ENCODE data around the gene FDXR. TPM values are rescaled to one million over a fixed set of nuclear protein-coding genes. Genes with fewer than 3 reads are reported as not detected.

The FDXR gene
- total and polyA plus RNA-seq, 2 donors = 8.2 to 14.1 TPM

DNA sequence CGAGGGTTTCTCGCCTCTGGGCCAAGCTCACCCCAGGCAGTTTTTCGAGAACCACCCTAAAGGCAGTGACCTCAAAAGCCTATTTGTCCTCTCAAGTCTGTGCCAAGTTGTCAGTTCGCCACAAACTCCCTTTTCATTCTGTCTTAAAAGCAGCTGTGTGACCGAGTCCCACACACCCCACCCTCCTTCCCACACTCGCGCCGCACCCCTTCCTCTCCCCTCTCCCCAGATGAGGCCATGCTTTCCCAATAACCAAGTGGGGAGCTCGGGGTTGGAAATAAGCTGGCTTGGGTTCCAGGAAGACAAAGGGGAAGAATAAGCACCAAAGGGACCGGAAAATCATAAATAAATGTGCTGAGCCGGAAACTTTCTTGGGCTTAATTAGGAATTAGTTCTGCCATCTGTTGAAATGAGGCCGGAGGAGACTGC is 49.8 kb downstream of the FDXR start:
- no peak overlapping the region for H3K4me3 ChIP-seq (ENCODE audit: low read length in 2 of 2)
- H3K4me1 ChIP-seq (ENCODE audit: control insufficient read depth in 2 of 2, insufficient read depth in 2 of 2, low read length in 2 of 2) = peaks cover 0 to 5% of the 10 kb centered on the region in 2 donors
- no peak overlapping the region for H3K27ac ChIP-seq (ENCODE audit: low read depth in 1 of 2, low read length in 1 of 2)
- no peaks in the 10 kb centered on the region for H3K9me3 ChIP-seq (ENCODE audit: control insufficient read depth in 2 of 2, insufficient read depth in 1 of 2, low read length in 1 of 2)
- H3K27me3 ChIP-seq (ENCODE audit: control insufficient read depth in 2 of 2, insufficient read depth in 1 of 2, low read length in 1 of 2) = no peaks in the 10 kb centered on the region
- WGBS = 89% methylated on average over 12 of the region's 12 CpGs
- DNase-seq (ENCODE audit: low read depth in 6 of 9, low spot score in 9 of 9) = no peak
- H3K36me3 ChIP-seq (ENCODE audit: control insufficient read depth in 2 of 2, insufficient read depth in 2 of 2, low read length in 1 of 2) = peaks cover 14 to 31% of the 10 kb centered on the region in 2 donors

- 94% methylated on average over 15 of the region's 15 CpGs for WGBS
- Histone ChIP-seq H3K36me3 (ENCODE audit: control insufficient read depth in 2 of 2, insufficient read depth in 2 of 2, low read length in 1 of 2) (peaks cover 15 to 31% of the 10 kb centered on the region in 2 donors), H3K9me3 (ENCODE audit: control insufficient read depth in 2 of 2, insufficient read depth in 1 of 2, low read length in 1 of 2) (no peaks in the 10 kb centered on the region), H3K4me3 (ENCODE audit: low read length in 2 of 2) (no peak overlapping the region), H3K27ac (ENCODE audit: low read depth in 1 of 2, low read length in 1 of 2) (no peak overlapping the region), H3K4me1 (ENCODE audit: control insufficient read depth in 2 of 2, insufficient read depth in 2 of 2, low read length in 2 of 2) (peaks cover 0 to 5% of the 10 kb centered on the region in 2 donors), H3K27me3 (ENCODE audit: control insufficient read depth in 2 of 2, insufficient read depth in 1 of 2, low read length in 1 of 2) (no peaks in the 10 kb centered on the region)
- DNase-seq (ENCODE audit: low read depth in 6 of 9, low spot score in 9 of 9) = no peak
Measured at GRCh38 chr17:74822335-74822938, 50.4 kb downstream of the FDXR start.

GRCh38 chr17:74821655-74822334 is 51.0 kb downstream of the FDXR start:
- H3K36me3 ChIP-seq (ENCODE audit: control insufficient read depth in 2 of 2, insufficient read depth in 2 of 2, low read length in 1 of 2) = peaks cover 18 to 31% of the 10 kb centered on the region in 2 donors
- H3K27ac ChIP-seq (ENCODE audit: low read depth in 1 of 2, low read length in 1 of 2) = no peak overlapping the region
- no peak for DNase-seq (ENCODE audit: low read depth in 6 of 9, low spot score in 9 of 9)
- no peaks in the 10 kb centered on the region for H3K9me3 ChIP-seq (ENCODE audit: control insufficient read depth in 2 of 2, insufficient read depth in 1 of 2, low read length in 1 of 2)
- WGBS = 96% methylated on average over 13 of the region's 13 CpGs
- H3K4me3 ChIP-seq (ENCODE audit: low read length in 2 of 2) = no peak overlapping the region
- no peaks in the 10 kb centered on the region for H3K27me3 ChIP-seq (ENCODE audit: control insufficient read depth in 2 of 2, insufficient read depth in 1 of 2, low read length in 1 of 2)
- H3K4me1 ChIP-seq (ENCODE audit: control insufficient read depth in 2 of 2, insufficient read depth in 2 of 2, low read length in 2 of 2) = peaks cover 0 to 5% of the 10 kb centered on the region in 2 donors

DNA sequence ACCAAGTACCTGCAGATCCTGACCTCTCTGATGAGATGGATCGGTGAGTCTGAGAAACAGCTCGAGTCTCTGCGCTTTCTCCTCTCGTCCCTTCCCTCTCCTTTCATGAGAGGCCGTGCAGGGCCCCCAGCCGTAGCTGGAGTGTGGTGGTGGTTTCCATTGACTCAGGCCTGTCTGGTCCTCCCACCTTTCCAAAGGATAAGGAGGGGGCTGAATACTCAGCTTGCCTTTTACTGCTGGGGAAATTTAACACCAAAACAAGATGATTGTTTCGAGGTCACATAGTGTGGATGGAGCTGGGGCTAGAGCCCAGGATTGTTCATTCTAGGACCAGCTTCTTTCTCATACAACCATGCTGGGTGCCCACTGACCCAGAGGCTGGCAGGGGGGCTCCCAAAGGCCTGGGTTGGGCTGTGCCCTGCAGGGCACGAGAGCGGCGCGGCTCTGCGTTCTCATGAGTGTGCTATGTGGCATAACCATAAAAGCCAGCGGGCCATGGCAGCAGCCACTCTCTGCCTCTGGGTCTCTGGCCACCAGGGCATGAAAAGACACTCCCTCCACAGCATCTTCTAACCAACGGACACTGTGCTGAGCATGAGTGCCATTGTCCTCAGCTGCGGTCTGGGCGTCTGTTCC is 52.9 kb downstream of the FDXR start:
- Histone ChIP-seq H3K27ac (ENCODE audit: low read depth in 1 of 2, low read length in 1 of 2) (no peak overlapping the region), H3K36me3 (ENCODE audit: control insufficient read depth in 2 of 2, insufficient read depth in 2 of 2, low read length in 1 of 2) (peaks cover 18 to 25% of the 10 kb centered on the region in 2 donors), H3K9me3 (ENCODE audit: control insufficient read depth in 2 of 2, insufficient read depth in 1 of 2, low read length in 1 of 2) (no peaks in the 10 kb centered on the region), H3K27me3 (ENCODE audit: control insufficient read depth in 2 of 2, insufficient read depth in 1 of 2, low read length in 1 of 2) (no peaks in the 10 kb centered on the region), H3K4me3 (ENCODE audit: low read length in 2 of 2) (no peak overlapping the region), H3K4me1 (ENCODE audit: control insufficient read depth in 2 of 2, insufficient read depth in 2 of 2, low read length in 2 of 2) (peaks cover 0 to 5% of the 10 kb centered on the region in 2 donors)
- no peak for DNase-seq (ENCODE audit: low read depth in 6 of 9, low spot score in 9 of 9)
- WGBS = 98% methylated on average over 16 of the region's 16 CpGs

GRCh38 chr17:74818291-74818938 is 54.4 kb downstream of the FDXR start:
- no peak overlapping the region for H3K27ac ChIP-seq (ENCODE audit: low read depth in 1 of 2, low read length in 1 of 2)
- peaks cover 11 to 14% of the 10 kb centered on the region in 2 donors for H3K36me3 ChIP-seq (ENCODE audit: control insufficient read depth in 2 of 2, insufficient read depth in 2 of 2, low read length in 1 of 2)
- H3K9me3 ChIP-seq (ENCODE audit: control insufficient read depth in 2 of 2, insufficient read depth in 1 of 2, low read length in 1 of 2) = no peaks in the 10 kb centered on the region
- WGBS = 98% methylated on average over 16 of the region's 16 CpGs
- H3K4me1 ChIP-seq (ENCODE audit: control insufficient read depth in 2 of 2, insufficient read depth in 2 of 2, low read length in 2 of 2) = peaks cover 0 to 5% of the 10 kb centered on the region in 2 donors
- DNase-seq (ENCODE audit: low read depth in 6 of 9, low spot score in 9 of 9) = no peak
- H3K27me3 ChIP-seq (ENCODE audit: control insufficient read depth in 2 of 2, insufficient read depth in 1 of 2, low read length in 1 of 2) = no peaks in the 10 kb centered on the region
- no peak overlapping the region for H3K4me3 ChIP-seq (ENCODE audit: low read length in 2 of 2)

DNA sequence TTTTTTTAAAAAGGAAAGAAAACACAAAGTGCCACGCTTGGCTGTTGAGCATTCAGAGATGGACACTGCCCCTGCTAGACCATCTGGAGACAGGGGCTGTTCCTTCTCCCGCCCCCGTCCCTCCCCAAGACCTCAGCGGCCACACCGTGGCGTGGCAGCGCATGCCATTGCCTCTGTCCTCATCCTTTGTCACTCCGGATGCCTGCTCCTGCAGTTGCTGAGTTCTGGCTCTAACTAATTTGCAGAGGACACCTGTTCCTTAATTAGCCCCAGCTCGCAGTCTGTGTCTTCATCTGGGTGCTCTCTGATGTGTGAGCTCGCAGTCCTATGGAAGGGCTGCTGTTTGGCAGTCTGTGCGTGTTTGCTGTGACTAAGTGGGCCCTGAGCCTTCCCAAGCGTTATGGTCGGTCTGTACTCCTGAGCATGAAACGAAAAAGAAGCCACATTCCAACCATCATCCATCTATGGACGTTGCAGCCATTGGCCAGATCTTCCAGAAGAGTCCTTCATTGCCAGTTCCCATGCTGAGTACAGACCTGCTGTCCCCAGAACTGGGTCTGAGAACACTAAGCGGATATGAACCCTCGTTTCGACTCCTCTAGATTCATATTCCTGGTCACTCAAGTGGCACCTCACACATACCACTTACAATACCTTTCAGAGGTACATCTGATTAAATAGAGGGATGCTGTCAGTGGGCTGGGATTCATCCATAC is 55.7 kb downstream of the FDXR start:
- no peak overlapping the region for H3K27ac ChIP-seq (ENCODE audit: low read depth in 1 of 2, low read length in 1 of 2)
- DNase-seq (ENCODE audit: low read depth in 6 of 9, low spot score in 9 of 9) = no peak
- no peak overlapping the region for H3K4me3 ChIP-seq (ENCODE audit: low read length in 2 of 2)
- peaks cover 10 to 18% of the 10 kb centered on the region in 2 donors for H3K36me3 ChIP-seq (ENCODE audit: control insufficient read depth in 2 of 2, insufficient read depth in 2 of 2, low read length in 1 of 2)
- peaks cover 0 to 3% of the 10 kb centered on the region in 2 donors for H3K4me1 ChIP-seq (ENCODE audit: control insufficient read depth in 2 of 2, insufficient read depth in 2 of 2, low read length in 2 of 2)
- no peaks in the 10 kb centered on the region for H3K9me3 ChIP-seq (ENCODE audit: control insufficient read depth in 2 of 2, insufficient read depth in 1 of 2, low read length in 1 of 2)
- whole genome bisulfite sequencing = 92% methylated on average over 18 of the region's 18 CpGs
- H3K27me3 ChIP-seq (ENCODE audit: control insufficient read depth in 2 of 2, insufficient read depth in 1 of 2, low read length in 1 of 2) = no peaks in the 10 kb centered on the region

DNA sequence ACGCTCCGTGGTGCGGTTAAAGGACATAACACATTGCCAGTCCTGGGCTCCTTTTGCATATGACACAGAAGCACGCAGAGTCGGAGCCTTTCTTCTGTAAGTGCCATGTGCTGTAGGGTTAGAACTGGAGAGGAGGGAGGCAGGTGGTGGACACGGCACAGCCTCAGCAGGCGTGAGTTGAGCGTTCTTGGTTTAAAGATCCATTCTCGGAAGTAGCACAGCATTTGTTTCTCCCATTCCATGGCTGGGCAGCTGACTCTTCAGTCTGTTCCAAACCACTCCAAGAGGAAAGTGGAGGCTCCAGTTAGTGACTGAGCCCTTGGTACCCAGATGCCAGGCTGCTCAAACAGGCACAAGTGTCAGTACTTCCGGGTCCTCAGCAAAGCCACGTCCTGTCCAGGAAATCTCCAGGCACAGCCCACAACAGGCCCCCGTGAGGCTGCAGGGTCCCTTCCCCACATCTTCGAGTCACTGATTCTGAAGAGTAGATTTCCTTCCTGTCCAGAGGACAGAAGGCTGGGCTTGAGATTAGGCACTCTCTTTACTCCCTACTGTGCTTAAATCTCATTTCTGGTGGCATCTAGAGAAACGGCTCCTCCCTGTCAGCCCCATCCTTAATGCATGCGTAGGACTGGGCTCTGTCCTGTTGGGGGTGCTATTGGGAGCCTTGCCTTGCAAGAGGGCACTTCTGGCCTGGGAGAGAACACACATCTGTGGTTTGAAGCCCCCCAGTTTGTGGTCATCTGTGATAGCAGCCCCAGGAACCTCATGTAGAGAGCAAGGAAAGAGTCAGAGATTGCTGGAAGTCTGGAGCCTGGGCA is 57.0 kb downstream of the FDXR start:
- H3K27me3 ChIP-seq (ENCODE audit: control insufficient read depth in 2 of 2, insufficient read depth in 1 of 2, low read length in 1 of 2) = no peaks in the 10 kb centered on the region
- H3K27ac ChIP-seq (ENCODE audit: low read depth in 1 of 2, low read length in 1 of 2) = no peak overlapping the region
- no peak for DNase-seq (ENCODE audit: low read depth in 6 of 9, low spot score in 9 of 9)
- no peak overlapping the region for H3K4me3 ChIP-seq (ENCODE audit: low read length in 2 of 2)
- peaks cover 0 to 3% of the 10 kb centered on the region in 2 donors for H3K4me1 ChIP-seq (ENCODE audit: control insufficient read depth in 2 of 2, insufficient read depth in 2 of 2, low read length in 2 of 2)
- H3K36me3 ChIP-seq (ENCODE audit: control insufficient read depth in 2 of 2, insufficient read depth in 2 of 2, low read length in 1 of 2) = peaks cover 11 to 17% of the 10 kb centered on the region in 2 donors
- no peaks in the 10 kb centered on the region for H3K9me3 ChIP-seq (ENCODE audit: control insufficient read depth in 2 of 2, insufficient read depth in 1 of 2, low read length in 1 of 2)
- WGBS = 87% methylated on average over 15 of the region's 15 CpGs

- H3K9me3 ChIP-seq (ENCODE audit: control insufficient read depth in 2 of 2, insufficient read depth in 1 of 2, low read length in 1 of 2) = no peaks in the 10 kb centered on the region
- DNase-seq (ENCODE audit: low read depth in 6 of 9, low spot score in 9 of 9) = no peak
- WGBS = 96% methylated on average over 7 of the region's 7 CpGs
- no peak overlapping the region for H3K27ac ChIP-seq (ENCODE audit: low read depth in 1 of 2, low read length in 1 of 2)
- no peak overlapping the region for H3K4me3 ChIP-seq (ENCODE audit: low read length in 2 of 2)
- H3K36me3 ChIP-seq (ENCODE audit: control insufficient read depth in 2 of 2, insufficient read depth in 2 of 2, low read length in 1 of 2) = peaks cover 15 to 16% of the 10 kb centered on the region in 2 donors
- peaks cover 0 to 3% of the 10 kb centered on the region in 2 donors for H3K4me1 ChIP-seq (ENCODE audit: control insufficient read depth in 2 of 2, insufficient read depth in 2 of 2, low read length in 2 of 2)
- no peaks in the 10 kb centered on the region for H3K27me3 ChIP-seq (ENCODE audit: control insufficient read depth in 2 of 2, insufficient read depth in 1 of 2, low read length in 1 of 2)
Measured at GRCh38 chr17:74815067-74815466, 57.7 kb downstream of the FDXR start.
